ENCODE results near the gene COBL. TPM values are rescaled to one million over a fixed set of nuclear protein-coding genes. Genes with fewer than 3 reads are reported as not detected.

COBL gene
- total and polyA plus RNA-seq, 2 of the 8 experiments (the other 6 are each of a cell fraction or from before 2014, with no cell fraction given): 13.8 to 40.4 TPM

DNA sequence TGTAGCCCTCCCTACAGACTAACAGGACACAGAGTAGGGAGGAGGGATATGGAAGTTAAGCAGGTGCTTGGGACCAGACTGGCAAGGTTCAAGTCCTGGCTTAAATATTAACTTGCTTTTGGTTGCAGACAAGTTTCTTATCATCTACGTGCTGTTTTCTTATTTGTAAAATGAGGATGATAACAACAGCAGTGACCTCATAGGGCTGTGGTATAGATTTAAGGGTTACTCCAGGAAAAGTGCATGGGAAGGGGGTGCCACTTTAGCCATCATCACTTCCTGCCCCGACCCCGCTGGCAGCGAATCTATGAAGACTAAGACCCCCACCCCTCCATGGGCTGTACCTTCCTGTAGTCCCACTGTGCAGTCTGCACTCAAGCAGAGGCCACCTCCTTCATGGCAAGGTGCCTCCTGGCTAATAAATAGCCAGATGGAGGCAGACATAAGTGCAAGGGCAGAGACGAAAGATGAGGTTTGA, 250.2 kb downstream of the COBL start (continued):
- TF ChIP-seq, protein P1, sequence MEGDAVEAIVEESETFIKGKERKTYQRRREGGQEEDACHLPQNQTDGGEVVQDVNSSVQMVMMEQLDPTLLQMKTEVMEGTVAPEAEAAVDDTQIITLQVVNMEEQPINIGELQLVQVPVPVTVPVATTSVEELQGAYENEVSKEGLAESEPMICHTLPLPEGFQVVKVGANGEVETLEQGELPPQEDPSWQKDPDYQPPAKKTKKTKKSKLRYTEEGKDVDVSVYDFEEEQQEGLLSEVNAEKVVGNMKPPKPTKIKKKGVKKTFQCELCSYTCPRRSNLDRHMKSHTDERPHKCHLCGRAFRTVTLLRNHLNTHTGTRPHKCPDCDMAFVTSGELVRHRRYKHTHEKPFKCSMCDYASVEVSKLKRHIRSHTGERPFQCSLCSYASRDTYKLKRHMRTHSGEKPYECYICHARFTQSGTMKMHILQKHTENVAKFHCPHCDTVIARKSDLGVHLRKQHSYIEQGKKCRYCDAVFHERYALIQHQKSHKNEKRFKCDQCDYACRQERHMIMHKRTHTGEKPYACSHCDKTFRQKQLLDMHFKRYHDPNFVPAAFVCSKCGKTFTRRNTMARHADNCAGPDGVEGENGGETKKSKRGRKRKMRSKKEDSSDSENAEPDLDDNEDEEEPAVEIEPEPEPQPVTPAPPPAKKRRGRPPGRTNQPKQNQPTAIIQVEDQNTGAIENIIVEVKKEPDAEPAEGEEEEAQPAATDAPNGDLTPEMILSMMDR (IDR thresholded peaks at IDR 0.05; ENCODE audit: control extremely low read depth in 1 of 3, insufficient read depth in 1 of 3, low read depth in 1 of 3, low read length in 3 of 3): no peak
- TF ChIP-seq SAP30 (IDR thresholded peaks at IDR 0.05; ENCODE audit: insufficient read depth, insufficient replicate concordance, low read length): no peak
- TF ChIP-seq ZNF274 (IDR thresholded peaks at IDR 0.05; ENCODE audit: borderline replicate concordance, extremely low read depth, low read length): no peak
- TF ChIP-seq CHD1 (IDR thresholded peaks at IDR 0.05; ENCODE audit: low read depth, low read length): no peak
- TF ChIP-seq POLR2A (IDR thresholded peaks at IDR 0.05; ENCODE audit: control extremely low read depth in 1 of 2, low read depth in 2 of 2, low read length in 2 of 2): no peak
- no peak for TF ChIP-seq E2F6 (IDR thresholded peaks at IDR 0.05)
